K562 (cell line): Measurements from ENCODE around the gene SLC28A3. TPM values are rescaled to one million over a fixed set of nuclear protein-coding genes. Genes with fewer than 3 reads are reported as not detected.
A peak's percentile ranks its signal among the peaks of the same experiment; 100 is the strongest.

ENCODE experiments used
- ATAC-seq: fragments of 200-7000 bp; cut with Tn5 transposase; 3 replicates; pipeline ENCODE4 v1.9.1; 2020; ENCODE audit warnings: moderate library complexity
- BruUV-seq: library from RNA; stranded (reverse); fragments of 400-500 nt; replicated peaks from 2 replicates; lab custom pipeline; 2021; lab: Mats Ljungman, UMichigan
- CTCF ChIA-PET: fragments of 300-600 bp; formaldehyde crosslinking; extraction: SDS; loops from one replicate; lab custom pipeline; 2021; ENCODE audit warnings: low intra/inter-chr PET ratio; lab: Yijun Ruan, JAX
- POLR2A ChIA-PET: fragments of 300-600, 350-650 bp; sonication (Branson Sonifier 250); formaldehyde crosslinking; extraction: SDS; loops from one replicate; lab custom pipeline; 2021; ENCODE audit warnings: antibody characterized with exemption, inconsistent platforms; lab: Yijun Ruan, JAX
- DNase-seq, 4 experiments: peaks; one replicate each; pipeline versions ENCODE4 v3.0.0 to v3.0.0-alpha.2; 2011 to 2018; ENCODE audit warnings: low spot score in 3 of 4, mixed read lengths in 3 of 4; ENCODE audit errors: extremely low read depth in 1 of 4
- FAIRE-seq: peaks from 2 replicates; lab custom pipeline; 2011; peaks lifted over from hg19 to GRCh38; lab: Jason Lieb, UNC
- H2AFZ ChIP-seq: 2 replicates; pipeline ENCODE4 v1.6.0; 2011; ENCODE audit warnings: low read depth, low read length, control low read depth, inconsistent platforms
- H3K27ac ChIP-seq: fragments of 200-600 bp; 3 replicates; pipeline ENCODE4 v1.8.0; 2011; ENCODE audit warnings: low read depth, mild to moderate bottlenecking, control low read depth, inconsistent platforms, low read length, moderate library complexity, mixed read lengths; ENCODE audit errors: extremely low read depth
- H3K27me3 ChIP-seq, 2 experiments: fragments of 300-600 bp in 1 of 2; 2 replicates in 1 of 2; 3 replicates in 1 of 2; pipeline versions ENCODE4 v1.6.0 to v1.8.0; 2011; ENCODE audit warnings: inconsistent platforms in 2 of 2, low read length in 2 of 2, mild to moderate bottlenecking in 1 of 2, mixed read lengths in 1 of 2, moderate library complexity in 1 of 2; ENCODE audit not compliant: control insufficient read depth in 2 of 2, insufficient read depth in 2 of 2
- H3K36me3 ChIP-seq: fragments of 300-600 bp; 3 replicates; pipeline ENCODE4 v1.8.0; 2011; ENCODE audit warnings: mild to moderate bottlenecking, low read length, inconsistent platforms; ENCODE audit not compliant: control insufficient read depth, insufficient read depth
- H3K4me1 ChIP-seq, 2 experiments: fragments of 200-600 bp in 1 of 2; replicated peaks in 1 of 2; 2 replicates in 1 of 2; 3 replicates in 1 of 2; pipeline versions ENCODE4 v1.5.1 to v1.8.0; 2011; ENCODE audit warnings: inconsistent platforms in 2 of 2, low read length in 2 of 2, mild to moderate bottlenecking in 1 of 2, mixed read lengths in 1 of 2, moderate library complexity in 1 of 2; ENCODE audit not compliant: control insufficient read depth in 2 of 2, insufficient read depth in 2 of 2
- H3K4me2 ChIP-seq: 2 replicates; pipeline ENCODE4 v1.6.1; 2011; ENCODE audit warnings: low read length, control low read depth, inconsistent platforms, mixed read lengths; ENCODE audit not compliant: insufficient read depth
- H3K4me3 ChIP-seq: fragments of 200-600 bp; sonication (generic), shearing (Covaris generic); 2 replicates; pipeline ENCODE4 v1.5.1; 2016; ENCODE audit warnings: control low read depth, inconsistent platforms
- H3K79me2 ChIP-seq: fragments of 200-600 bp; 3 replicates; pipeline ENCODE4 v1.8.0; 2011; ENCODE audit warnings: low read length, inconsistent platforms; ENCODE audit not compliant: control insufficient read depth, insufficient read depth
- H3K9ac ChIP-seq, 2 experiments: 2 replicates each; pipeline versions ENCODE4 v1.6.0 to v1.6.1; 2011; ENCODE audit warnings: low read depth in 2 of 2, low read length in 2 of 2, control low read depth in 1 of 2, inconsistent platforms in 1 of 2, mild to moderate bottlenecking in 1 of 2, mixed read lengths in 1 of 2; ENCODE audit not compliant: insufficient read depth in 1 of 2
- H3K9me1 ChIP-seq: one replicate; pipeline ENCODE4 v1.6.0; 2011; ENCODE audit warnings: inconsistent platforms, mild to moderate bottlenecking, low read length, moderate library complexity; ENCODE audit not compliant: control insufficient read depth, insufficient read depth
- H3K9me3 ChIP-seq: replicated peaks from 2 replicates; pipeline ENCODE4 v1.5.1; 2011; ENCODE audit warnings: low read depth, low read length, inconsistent platforms; ENCODE audit not compliant: control insufficient read depth, insufficient read depth
- H4K20me1 ChIP-seq: replicated peaks from 2 replicates; pipeline ENCODE4 v1.6.1; 2011; ENCODE audit warnings: low read length, inconsistent platforms, mixed read lengths; ENCODE audit not compliant: control insufficient read depth, insufficient read depth
- CBFA2T2 ChIP-seq: fragments of 450-650 bp; conservative IDR thresholded peaks from 2 replicates; pipeline ENCODE4 v1.6.1; 2017; ENCODE audit warnings: mild to moderate bottlenecking
- CEBPG ChIP-seq, 3 experiments: fragments of 200-800 bp in 1 of 3; sonication (Bioruptor generic) in 1 of 3; sonication (generic) in 1 of 3; formaldehyde crosslinking in 1 of 3; IDR thresholded peaks in 2 of 3; conservative IDR thresholded peaks in 1 of 3; 2 replicates each; pipeline versions ENCODE4 v1.6.1 to v1.8.0; 2016 to 2022; ENCODE audit warnings: missing compliant biosample characterization in 2 of 3, missing genetic modification characterization in 2 of 3, mild to moderate bottlenecking in 1 of 3, missing genetic modification reagents in 1 of 3
- IRF1 ChIP-seq: sonication (generic); formaldehyde crosslinking; IDR thresholded peaks from 2 replicates; pipeline ENCODE4 v1.8.0; 2022; ENCODE audit warnings: missing genetic modification reagents, mild to moderate bottlenecking, borderline replicate concordance
- LARP7 ChIP-seq: fragments of 450-650 bp; IDR thresholded peaks from 2 replicates; pipeline ENCODE4 v1.6.1; 2016
- MBD1 ChIP-seq: fragments of 250-450 bp; sonication (Bioruptor Pico); IDR thresholded peaks from 2 replicates; pipeline ENCODE4 v1.8.0; 2022; ENCODE audit warnings: inconsistent platforms
- NR2F6 ChIP-seq: fragments of 450-650 bp; formaldehyde crosslinking; IDR thresholded peaks from 2 replicates; pipeline ENCODE4 v1.4.0; 2020; ENCODE audit warnings: mild to moderate bottlenecking
- PHF21A ChIP-seq: fragments of 450-650 bp; IDR thresholded peaks from 2 replicates; pipeline ENCODE4 v1.6.1; 2017; ENCODE audit warnings: low read depth, borderline replicate concordance
- PRPF4 ChIP-seq: fragments of 200-400 bp; formaldehyde crosslinking; IDR thresholded peaks from one replicate; pipeline ENCODE4 v1.6.1; 2017; ENCODE audit warnings: low read length, low read depth, mild to moderate bottlenecking; ENCODE audit not compliant: insufficient read depth, poor library complexity, severe bottlenecking
- WGBS: fragments of 100-300 bp; shearing (Covaris generic); methylation state at CpG from one replicate; pipeline ENCODE4 v1.1.6; 2016; ENCODE audit warnings: low coverage, mixed read lengths; ENCODE audit not compliant: insufficient coverage; ENCODE audit errors: missing lambda C conversion rate; 5-methylcytosine and 5-hydroxymethylcytosine counted together
- in situ Hi-C: fragments of 300-500 bp; cut with MboI; formaldehyde crosslinking; loops from 4 replicates; pipeline ENCODE4 v1.15.0; 2018; ENCODE audit warnings: inconsistent platforms, mixed read lengths
- intact Hi-C: fragments of 100-400 bp; cut with micrococcal nuclease; formaldehyde crosslinking; loops from 2 replicates; pipeline ENCODE4 v1.14.2; 2022
- polyA plus RNA-seq, 8 experiments: library from polyadenylated mRNA; depleted of rRNA in 4 of 8; stranded (reverse) in 5 of 8; unstranded in 3 of 8; fragments of >200 nt; fragmentation: Nextera tagmentation in 2 of 8; fragmentation: Illumina TruSeq in 1 of 8; extraction: Ambion mirVana in 2 of 8; extraction: Trizol in 1 of 8; gene quantifications; 2 replicates each; pipeline versions ENCODE4 v1.2.1 to v1.2.3, GENCODE V29; 2011 to 2014; ENCODE audit warnings: inconsistent platforms in 1 of 8, missing spikeins in 1 of 8
- total RNA-seq, 7 experiments: library from RNA; depleted of rRNA in 6 of 7; stranded (reverse); fragments of >200 nt in 6 of 7; fragmentation: Illumina TruSeq in 2 of 7; extraction: Trizol in 2 of 7; gene quantifications; 2 replicates each; pipeline versions ENCODE4 v1.2.1 to v1.2.3, GENCODE V29; 2011 to 2021; ENCODE audit warnings: low replicate concordance in 1 of 7
- TF ChIP-seq, protein P1 (sequence below): IDR thresholded peaks from 2 replicates; pipeline ENCODE4 v1.6.1; 2011; ENCODE audit warnings: borderline replicate concordance, low read depth, mild to moderate bottlenecking, moderate library complexity, low read length; ENCODE audit not compliant: insufficient read depth, poor library complexity, severe bottlenecking

SLC28A3 gene
- total and polyA plus RNA-seq, 9 of the 15 experiments (the other 6 are each of a cell fraction or from before 2014, with no cell fraction given) = not detected

DNA sequence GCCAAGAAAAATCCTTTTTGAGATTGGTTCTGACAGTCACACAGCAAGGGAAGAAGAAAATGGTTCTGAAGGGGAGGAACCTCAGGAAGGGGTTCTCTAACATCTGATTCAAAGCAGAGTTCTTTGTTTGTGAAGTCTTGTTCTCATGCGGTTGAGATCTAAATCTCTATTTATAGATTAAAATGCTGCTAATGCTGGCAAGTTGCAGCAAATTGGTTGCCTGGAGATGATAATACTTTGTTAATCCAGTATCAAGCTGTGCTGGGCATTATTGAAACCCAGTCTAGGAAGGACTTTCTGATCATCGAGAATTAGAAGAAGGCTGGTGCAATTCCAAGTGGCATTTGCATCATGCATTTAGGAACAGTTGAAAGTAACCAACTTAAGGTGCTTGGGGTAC is 34.0 kb upstream of the SLC28A3 start:
- no peak for FAIRE-seq
- Histone ChIP-seq H3K9me3 (no peaks in the 10 kb centered on the region), H3K27ac (no peak overlapping the region), H3K27me3 (no peaks in the 10 kb centered on the region), H2AFZ (no peak overlapping the region), H4K20me1 (no peaks in the 10 kb centered on the region), H3K4me3 (no peak overlapping the region), H3K4me2 (no peak overlapping the region), H3K79me2 (no peaks in the 10 kb centered on the region), H3K4me1 (no peaks in the 10 kb centered on the region; a peak in 1 of 5 replicates), H3K9me1 (no peaks in the 10 kb centered on the region), H3K36me3 (no peaks in the 10 kb centered on the region), H3K9ac (no peak overlapping the region)
- DNase-seq = no peak
- WGBS = 0% methylated on average over 2 of the region's 2 CpGs
- no peak for TF ChIP-seq PRPF4
- TF ChIP-seq IRF1 (CRISPR knock-in tag) = no peak
- TF ChIP-seq, protein P1, sequence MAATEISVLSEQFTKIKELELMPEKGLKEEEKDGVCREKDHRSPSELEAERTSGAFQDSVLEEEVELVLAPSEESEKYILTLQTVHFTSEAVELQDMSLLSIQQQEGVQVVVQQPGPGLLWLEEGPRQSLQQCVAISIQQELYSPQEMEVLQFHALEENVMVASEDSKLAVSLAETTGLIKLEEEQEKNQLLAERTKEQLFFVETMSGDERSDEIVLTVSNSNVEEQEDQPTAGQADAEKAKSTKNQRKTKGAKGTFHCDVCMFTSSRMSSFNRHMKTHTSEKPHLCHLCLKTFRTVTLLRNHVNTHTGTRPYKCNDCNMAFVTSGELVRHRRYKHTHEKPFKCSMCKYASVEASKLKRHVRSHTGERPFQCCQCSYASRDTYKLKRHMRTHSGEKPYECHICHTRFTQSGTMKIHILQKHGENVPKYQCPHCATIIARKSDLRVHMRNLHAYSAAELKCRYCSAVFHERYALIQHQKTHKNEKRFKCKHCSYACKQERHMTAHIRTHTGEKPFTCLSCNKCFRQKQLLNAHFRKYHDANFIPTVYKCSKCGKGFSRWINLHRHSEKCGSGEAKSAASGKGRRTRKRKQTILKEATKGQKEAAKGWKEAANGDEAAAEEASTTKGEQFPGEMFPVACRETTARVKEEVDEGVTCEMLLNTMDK = no peak
- TF ChIP-seq MBD1 (CRISPR knock-in tag) = no peak
- TF ChIP-seq NR2F6 (CRISPR knock-in tag) = no peak
- no peak for TF ChIP-seq CBFA2T2
- no peak for TF ChIP-seq LARP7
- TF ChIP-seq PHF21A = no peak
- TF ChIP-seq CEBPG (CRISPR knock-in tag; IDR thresholded peaks at IDR 0.05) = no peak
- TF ChIP-seq CEBPG (tag; conservative IDR thresholded peaks at IDR 0.05 in 1 of 2, IDR thresholded peaks at IDR 0.05 in 1 of 2) = peak; percentile 40 to 54; a peak in 3 of 4 replicates
- intact Hi-C loops = no loop called here
- ATAC-seq = no peak
- no TSS peak for BruUV-seq
- in situ Hi-C loops = no loop called here
- ChIA-PET CTCF (interaction anchor here (0.6 kb wide), 1 partner anchor 1543 kb away, joined by 3 read pairs; no protein-coding TSS in a partner anchor), POLR2A (interaction anchor here (0.6 kb wide), 1 partner anchor 19 kb away, joined by 3 read pairs; no protein-coding TSS in a partner anchor)
